Kidney glomerular epithelial cell (primary cell): ENCODE measurements around the gene EGFR.

Source experiments
- DNase-seq: peaks from one replicate; lab custom pipeline; 2025; lab: John Stamatoyannopoulos, UW

The EGFR gene

DNA sequence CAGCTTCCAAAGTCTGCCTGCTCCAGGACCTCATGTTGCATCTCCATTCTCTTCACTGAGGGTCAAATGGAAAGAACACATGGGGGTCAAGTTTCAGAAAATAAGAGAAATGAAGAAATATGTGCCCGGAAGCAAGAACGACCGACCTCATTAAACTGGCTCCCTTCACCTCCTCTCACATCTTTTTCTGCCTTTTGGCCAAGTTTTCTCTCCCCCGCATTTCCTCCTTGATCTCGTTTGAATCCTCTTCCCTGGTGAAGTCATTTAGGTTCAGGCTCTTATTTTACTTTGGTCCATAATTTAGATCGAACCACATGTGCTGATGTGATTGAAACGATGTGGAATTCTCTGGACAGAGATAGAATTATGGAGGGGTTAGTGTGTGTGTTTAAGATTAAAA, 44.2 kb downstream of the EGFR start:
- no peak for DNase-seq

DNA sequence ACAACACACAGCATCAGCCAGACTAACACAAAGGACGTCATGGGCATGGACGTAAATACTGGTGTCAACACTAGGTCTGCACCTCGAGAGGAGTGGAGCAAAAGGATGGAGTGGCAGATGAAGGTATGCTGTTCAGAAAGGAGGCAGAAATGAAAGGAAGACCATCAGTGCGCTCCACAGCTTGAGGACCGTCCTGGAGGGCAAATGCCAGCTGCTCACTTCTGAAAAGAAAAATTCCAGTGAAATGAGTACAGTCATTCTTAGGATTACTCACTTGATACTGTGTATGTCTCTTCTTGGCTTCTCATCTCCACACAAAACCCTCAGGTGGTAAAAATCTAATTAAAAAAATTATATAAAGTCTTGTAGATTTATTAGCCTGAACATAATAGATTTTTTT, 44.8 kb downstream of the EGFR start:
- peak; percentile 77 for DNase-seq

DNA sequence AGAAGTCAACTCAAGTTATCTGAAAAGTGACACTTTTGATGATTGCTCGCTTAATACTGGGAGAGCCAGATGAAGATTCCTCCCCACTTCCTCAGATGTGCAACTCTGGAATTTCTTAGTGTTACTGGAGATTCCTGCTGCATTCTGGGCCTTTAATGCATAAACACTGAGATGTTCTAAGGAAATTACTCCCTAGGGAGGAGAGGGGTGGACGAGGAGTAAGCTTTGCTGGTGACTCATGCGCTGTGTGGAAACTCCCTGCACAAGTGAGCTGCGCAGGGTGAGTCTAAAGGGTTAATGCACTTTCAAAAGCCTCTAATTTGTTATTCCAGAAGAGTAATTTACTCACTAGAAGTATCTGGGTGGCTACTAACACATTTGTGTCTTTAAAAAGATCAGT, 46.3 kb downstream of the EGFR start:
- DNase-seq = peak; percentile 95

DNA sequence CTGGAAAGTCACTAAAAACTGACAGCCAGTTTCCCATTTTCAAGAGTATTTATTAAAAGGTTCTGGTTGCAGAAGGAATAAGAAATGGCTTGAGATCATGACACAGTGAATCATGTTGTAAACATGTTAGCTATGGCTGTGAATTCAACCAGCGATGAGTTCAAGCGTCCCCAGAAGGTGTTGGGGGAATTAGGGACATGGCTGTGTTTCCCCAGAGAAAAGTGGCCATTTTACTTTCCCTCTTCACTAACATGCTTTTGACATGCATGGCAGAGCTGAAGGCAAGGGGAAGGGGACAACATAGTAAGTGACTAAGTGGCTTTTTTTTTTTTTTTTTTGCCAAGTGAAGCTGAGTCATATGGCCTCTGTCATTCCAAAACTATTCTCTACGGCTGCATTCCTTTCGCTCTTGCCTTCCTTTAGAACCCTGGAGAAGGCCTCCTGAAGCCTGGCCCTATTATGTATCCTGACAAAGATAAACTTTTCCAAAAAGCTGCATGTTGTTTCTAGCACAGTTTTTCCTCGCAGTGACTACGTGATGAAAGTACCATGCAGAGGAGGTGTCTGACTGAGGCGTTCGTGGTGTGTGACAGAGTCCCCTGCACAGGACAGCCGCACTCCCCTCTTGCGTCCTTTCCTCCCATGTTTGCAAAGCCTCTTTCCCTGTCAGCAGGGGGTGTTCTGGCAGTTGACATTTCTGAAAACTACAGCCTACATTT, 46.9 kb downstream of the EGFR start:
- peak; percentile 95 for DNase-seq

DNA sequence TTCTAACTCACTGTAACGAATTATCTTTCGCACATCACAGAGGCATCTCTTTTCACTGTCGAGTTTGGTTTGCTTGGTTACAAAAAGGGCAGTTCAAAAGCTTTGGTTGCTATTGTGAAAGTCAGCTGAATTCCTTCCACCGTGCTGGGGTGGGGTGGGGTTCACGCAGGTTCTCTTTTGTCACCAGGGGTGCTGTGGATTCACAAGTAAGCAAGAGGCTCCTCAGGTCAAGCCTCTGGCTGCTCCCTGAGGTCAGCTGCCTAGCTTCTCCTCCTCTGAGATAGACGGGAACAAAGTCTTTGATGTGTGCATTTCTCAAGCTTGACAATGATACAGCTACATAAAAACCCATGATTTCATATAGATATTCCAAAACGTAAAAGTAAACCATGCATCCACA, 47.7 kb downstream of the EGFR start:
- no peak for DNase-seq

DNA sequence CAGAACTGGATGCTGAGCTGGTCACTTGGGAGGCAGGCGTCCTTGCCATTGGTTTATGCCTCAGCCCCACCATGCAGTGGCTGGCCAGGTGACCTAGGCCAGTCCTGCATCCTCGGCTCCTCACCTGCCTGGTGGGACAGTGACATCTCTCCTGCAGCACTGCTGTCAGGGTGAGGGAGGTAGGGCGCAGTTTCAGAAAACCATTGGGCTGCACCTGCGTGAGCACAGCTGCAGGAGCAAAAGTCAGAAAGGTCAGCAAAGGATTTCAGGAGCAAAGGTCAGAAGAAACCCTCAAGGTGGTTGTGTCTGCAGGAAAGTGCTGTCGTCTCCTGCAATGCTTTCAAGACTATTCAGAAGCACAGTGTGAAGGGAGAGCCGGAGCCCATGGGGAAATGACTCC, 48.1 kb downstream of the EGFR start:
- no peak for DNase-seq

DNA sequence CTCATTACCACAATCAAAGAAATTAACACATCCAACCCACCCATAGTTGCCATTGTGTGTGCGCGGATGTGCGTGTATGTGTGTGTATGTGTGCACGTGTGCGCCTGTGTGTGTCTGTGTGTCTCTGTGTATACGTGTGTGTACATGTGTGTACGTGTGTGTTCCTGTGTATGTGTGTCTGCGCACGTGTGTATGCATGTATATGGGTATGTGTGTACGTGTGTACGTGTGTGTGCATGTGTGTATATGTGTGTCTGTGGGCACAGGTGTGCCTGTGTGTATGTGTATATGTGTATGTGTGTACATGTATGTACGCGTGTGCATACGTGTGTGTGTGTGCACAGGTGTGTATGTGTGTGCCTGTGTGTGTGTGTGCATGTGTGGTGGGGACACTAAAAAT, 48.9 kb downstream of the EGFR start:
- no peak for DNase-seq

DNA sequence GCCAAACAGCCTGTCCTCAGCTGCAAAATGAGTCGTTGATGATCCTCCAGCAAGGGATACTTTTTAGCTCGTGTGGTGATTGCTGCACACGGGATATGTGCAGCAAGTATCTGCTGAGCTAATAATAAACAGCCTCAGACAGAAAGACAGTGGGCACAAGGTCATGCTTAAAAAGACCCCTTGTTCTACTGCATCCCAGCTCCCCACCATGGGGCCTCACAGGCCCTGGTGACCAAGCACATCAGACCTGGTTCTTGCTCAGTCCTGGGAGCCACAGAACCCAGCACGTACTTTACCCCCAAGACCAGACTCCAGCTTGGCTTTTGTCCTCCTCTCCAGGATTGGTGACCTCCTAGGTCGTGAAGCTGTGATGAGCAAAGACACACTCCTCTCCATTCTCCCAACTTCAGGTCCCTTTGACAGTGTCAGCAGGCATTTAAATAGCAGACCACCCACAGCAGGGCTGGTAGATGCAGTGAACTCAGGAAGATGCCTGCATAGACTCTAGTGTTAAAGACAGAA, 50.5 kb downstream of the EGFR start:
- no peak for DNase-seq

DNA sequence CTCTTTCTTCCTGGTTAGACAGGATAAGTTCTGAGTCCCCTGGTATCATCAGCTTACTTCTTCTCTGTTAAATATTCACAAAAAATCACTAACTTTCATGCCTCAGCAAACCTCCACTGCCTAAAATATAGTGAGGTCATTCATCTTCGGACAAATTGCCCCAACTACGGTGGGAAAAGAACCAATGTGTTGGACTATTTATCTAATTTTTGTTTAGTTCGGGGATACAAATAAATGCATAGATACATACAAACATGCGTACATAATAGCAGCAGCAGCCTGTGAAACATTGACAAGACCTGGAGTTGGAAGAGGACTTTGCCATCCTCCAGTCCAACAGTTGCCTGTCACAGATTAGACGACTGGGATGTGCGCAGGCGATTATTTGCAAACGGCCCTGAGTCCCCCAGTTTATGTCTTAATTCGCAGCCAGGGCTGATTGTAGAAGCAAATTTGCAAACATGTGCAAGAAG, 51.5 kb downstream of the EGFR start:
- DNase-seq = peak; percentile 62

DNA sequence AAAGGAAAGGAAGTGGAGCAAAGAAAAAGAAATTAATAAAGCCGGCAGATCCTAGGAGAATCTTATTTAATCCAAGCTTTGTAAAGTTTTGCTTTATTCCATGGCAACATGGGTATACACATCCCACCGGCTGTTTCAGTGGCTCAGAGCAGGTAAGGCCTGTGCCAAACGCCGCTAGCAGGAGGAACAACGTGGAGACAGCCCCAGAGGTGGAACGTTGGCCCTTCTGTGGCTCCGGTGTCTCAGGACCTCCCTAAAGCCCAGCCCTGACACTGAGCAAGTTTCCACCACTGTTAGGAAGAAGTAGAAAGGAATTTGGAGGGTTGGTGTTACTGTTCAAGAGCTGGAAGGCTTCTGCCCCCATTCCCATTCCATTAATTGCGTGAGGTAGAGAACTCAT, 52.0 kb downstream of the EGFR start:
- no peak for DNase-seq

DNA sequence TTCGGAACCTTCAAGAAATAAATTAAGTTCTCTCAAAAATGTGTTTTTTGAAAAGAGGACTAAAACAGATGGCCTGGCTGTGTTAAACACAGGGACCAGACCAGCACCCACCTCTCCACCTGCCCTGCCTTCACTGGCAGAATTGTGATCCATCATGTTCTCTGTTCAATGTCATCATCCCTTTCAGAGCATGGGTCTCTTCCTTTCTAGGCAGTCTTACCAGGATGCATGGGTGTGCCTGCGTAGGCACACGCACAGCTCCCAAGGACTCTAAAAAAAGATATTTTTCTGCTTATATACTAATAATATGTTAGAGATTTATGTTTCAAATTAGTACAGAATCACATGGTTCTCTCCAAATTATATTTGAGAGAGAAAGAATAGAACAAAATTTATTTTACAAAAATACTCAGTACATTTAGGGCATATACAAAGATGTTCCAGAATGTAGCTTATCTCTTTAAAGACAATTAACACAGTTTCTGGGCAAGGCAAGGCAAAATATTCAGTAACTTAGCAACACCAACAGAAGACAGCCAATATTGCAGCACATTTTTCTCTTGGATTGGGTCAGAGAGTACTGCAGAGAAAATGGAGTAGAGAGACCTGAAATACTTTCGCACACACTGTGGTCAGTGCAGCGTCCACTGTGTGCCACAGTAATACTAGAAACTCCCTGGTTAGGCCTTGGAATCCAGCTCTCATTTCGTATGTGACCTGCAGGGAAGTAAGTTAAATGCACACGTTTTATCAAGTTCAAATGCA, 52.8 kb downstream of the EGFR start:
- DNase-seq = no peak

DNA sequence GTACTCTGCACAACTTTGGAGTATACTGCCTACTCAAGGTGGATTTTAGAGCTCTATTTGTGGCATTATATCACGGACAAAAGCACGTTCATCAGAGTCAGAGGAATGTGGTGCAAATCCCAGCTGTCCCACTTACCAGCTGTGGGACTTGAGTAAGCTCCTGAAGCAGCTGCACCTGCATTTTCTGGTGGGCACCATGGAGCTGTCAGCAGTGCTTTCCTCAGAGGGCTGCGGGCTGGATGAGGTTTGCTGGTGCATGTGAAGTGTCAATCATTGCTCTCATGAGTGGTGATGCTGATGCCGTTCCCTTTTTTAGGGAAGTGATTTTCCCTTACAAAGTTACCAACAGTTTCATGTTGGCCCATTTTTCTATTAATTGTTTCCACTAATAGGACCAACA, 53.4 kb downstream of the EGFR start:
- no peak for DNase-seq

DNA sequence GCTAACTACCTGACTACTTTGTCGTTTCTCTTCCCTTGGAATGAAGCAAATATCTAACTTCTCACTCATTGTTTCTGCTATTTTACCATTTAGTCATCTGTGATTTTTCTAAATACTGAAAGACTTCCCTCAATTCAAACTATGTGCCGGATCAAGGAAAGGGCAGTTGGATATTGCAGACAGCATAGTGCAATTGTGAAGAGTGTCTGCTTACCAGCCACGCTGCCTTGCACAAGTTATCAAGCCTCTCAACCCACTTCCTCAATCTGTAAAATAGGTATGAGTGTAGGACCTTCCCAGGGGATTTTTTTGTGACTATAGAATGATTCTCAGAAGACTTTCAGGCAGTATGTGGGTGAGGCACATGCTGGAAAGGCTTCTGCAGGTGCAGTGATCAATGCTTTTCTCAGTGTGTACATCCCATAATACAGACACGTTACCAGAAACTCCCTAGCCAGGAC, 54.3 kb downstream of the EGFR start:
- peak; percentile 73 for DNase-seq

DNA sequence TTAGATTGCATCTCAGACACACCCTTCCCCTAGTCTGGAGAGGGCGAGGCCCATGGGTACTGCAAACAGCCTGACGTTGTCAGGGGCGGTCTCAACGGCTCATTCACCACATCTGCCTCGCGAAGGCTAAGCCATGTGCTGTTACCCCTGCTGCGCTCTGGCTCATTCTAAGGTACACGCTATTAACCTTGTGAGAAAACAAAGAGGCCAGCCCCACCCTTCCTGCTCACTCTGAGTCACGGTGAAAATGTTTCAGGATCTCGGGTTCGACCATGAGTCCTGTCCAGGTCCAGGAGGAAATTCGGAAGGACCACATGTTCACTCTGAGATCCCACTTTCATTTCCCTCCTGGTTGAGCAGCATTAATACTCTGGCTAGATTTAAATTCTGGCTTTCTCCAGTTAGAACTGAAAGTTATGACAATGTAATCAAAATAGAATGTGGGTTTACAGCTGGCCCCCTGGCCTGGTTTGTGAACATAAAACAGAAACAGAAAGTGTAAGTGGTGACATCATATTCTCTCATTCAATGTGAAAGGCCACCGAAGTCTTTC, 55.2 kb downstream of the EGFR start:
- DNase-seq = peak; percentile 83

DNA sequence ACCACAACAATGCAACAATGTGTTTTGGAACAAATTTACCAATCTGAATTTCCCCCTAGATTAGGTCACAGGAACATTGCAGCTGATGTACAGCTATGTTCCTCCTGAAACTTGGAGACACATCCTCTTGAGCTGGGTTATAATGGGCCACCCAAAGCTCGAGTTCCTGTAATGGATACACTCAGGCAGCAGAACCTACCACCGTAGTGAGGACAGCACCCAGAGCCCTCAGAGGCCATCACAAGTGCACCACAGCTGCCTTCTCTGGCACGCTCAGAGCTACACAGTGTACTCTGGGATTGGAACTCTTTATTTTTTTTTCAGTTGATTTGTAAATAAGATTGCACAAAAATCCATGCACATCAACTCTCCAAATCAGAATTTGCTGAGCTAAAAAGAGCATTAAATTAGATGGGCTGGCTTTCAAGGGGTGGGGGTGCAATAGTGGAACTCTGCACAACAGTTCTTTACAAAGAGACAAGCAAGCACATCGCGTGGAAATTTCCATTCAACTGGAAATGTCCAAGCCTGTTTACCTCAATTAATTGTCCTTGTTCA, 56.7 kb downstream of the EGFR start:
- DNase-seq = no peak

DNA sequence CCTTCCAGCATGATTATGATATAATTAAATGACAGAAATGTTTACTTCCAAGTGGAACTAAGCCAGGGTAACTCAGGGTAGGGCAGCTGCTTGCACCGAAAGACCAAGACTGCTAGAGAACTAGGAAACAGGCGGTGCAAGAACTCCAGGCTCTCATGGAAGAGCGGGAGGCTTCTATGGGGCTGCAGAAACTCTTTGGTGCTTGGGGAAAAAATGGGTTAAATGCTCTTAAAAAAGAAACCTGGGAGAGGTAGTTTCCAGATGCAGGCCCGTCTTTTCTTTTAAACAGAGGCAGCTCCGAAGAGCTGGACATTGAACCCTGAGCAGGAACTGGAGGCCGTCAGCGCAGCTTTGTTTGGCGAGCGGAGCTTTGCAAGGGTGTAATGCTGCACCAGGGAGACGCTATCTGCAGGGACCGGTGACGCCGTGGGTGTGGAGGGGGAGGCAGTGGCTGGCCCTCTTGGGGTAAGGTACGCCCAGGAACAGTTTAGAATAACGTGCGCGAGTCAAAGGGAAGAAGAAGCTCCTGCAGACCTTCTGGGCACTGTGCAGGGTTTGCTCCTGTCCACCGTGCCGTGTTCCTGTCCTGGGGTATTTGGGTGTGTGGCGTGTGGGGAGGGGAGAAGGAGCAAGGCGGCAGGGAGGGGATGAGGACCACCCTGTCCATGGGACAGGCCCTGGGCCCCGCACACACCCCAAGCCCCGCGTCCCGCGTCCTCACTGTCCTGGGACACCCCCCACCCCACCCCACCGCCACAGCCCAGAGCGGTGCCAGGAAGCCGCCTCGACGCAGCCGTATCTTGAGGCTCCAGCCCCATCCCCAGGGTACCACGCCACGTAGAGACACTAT, 59.0 kb downstream of the EGFR start:
- DNase-seq = no peak

DNA sequence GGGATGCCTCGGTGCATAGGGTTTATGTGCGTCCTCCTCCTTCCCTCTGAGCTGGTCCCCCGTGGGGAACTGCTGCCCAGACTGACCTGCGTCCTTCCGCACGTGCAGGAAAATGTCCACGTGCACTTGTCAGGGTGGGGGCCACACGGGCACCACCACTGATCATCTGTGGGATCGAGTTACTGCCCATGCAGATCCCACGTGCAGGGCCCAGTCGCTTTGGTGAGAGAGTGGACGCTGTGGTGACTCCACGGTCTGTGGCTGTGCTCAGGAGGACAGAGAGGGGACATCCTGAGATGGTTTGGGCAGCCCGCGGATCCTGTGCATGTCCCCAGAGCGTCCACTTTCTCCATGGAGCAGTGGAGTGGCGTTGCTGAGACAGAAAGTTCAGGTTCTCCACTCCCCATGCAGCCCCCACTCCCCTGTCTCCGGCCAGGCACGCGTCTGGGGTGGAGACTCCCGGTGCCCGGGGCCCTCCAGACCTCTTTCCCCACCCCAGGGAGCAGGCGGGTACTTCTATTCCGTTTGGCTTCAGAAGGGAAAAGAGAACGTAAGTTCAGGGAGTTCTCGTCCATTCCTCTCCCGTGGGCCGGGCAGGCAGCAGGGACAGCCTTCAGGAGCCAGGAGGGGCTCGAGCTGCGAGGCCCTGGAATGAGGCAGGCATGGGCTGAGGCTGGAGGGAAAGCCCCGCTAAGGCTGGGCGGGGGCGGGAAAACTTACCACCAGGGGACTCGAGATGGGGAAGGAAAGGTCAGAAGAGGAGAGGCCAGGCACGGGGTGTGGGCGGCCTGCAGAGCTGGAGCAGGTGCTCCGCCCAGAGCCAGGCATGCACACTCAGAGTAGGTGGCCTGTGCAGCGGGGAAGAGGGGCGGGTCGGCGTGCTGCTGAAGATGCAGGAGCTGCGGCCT, 59.9 kb downstream of the EGFR start:
- DNase-seq = no peak

DNA sequence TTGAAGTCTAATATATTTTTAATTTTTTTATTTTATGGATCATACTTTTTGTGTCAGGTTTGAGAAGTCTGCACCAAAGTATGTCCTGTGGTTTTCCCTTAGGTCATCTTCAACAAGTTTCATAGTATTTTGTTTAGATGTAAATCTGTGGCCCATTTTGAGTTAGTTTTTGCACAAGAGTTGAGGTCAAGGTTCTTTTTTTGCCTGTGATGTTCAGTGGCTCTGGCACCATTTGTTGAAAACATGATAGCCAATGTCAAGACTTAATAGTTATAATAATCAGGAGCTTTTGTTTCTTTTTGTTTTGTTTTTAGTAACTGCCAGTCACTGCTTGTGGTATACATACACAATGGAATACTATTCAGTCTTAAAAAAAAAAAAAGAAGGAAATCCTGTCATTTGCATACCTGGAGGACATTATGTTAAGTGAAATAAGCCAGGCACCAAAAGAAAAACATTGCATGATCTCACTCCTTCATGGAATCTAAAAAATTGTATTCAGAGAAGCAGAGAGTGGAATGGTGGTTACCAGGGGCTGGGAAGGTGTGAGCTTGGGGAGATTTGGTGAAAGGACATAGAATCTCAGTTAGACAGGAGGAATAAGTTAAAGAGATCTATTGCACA, 61.3 kb downstream of the EGFR start:
- DNase-seq = no peak

DNA sequence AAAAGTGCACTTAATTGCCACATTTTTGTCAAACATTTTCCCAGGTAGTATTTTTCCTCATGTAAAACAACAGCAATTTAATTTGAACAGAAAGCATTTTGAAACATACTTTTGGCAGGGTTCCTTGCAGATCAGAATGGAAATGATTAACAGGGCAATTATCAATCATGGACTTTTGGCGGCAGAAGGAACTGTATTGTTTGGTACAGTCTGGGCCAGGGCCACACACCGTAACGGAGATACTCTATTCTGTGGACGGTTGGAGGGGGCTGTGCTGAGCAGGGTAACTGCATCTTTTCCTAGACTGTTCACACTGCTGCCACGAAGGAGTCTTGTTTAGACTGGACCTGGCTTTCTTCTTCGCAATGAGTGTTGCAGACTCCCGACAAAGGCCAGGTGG, 62.3 kb downstream of the EGFR start:
- DNase-seq = no peak
